WTC11 (cell line): ENCODE measurements around the gene RNF222.

ENCODE experiments used
- CBFB ChIP-seq: sonication (generic); formaldehyde crosslinking; IDR thresholded peaks from 2 replicates; pipeline ENCODE4 v1.8.1; 2022; ENCODE audit warnings: mild to moderate bottlenecking, low read depth, missing genetic modification reagents
- CREM ChIP-seq: sonication (generic); formaldehyde crosslinking; IDR thresholded peaks from 2 replicates; pipeline ENCODE4 v1.8.1; 2022; ENCODE audit warnings: mild to moderate bottlenecking, missing genetic modification reagents, moderate library complexity
- CTCF ChIP-seq: fragments of 200-600 bp; IDR thresholded peaks from 2 replicates; pipeline ENCODE4 v1.8.0; 2022; ENCODE audit warnings: antibody characterized with exemption
- FOXK1 ChIP-seq: sonication (generic); formaldehyde crosslinking; IDR thresholded peaks from 2 replicates; pipeline ENCODE4 v1.8.0; 2022; ENCODE audit warnings: mild to moderate bottlenecking, moderate library complexity, missing genetic modification reagents
- JUN ChIP-seq: sonication (generic); formaldehyde crosslinking; IDR thresholded peaks from 2 replicates; pipeline ENCODE4 v1.8.0; 2023; ENCODE audit warnings: mild to moderate bottlenecking, missing genetic modification reagents
- RELA ChIP-seq: sonication (generic); formaldehyde crosslinking; IDR thresholded peaks from 2 replicates; pipeline ENCODE4 v1.8.1; 2022; ENCODE audit warnings: missing genetic modification reagents, mild to moderate bottlenecking, borderline replicate concordance
- TCF7 ChIP-seq: sonication (generic); formaldehyde crosslinking; IDR thresholded peaks from 2 replicates; pipeline ENCODE4 v1.8.0; 2022; ENCODE audit warnings: mild to moderate bottlenecking, low read depth, missing genetic modification reagents, moderate library complexity
- TEAD4 ChIP-seq: sonication (generic); formaldehyde crosslinking; IDR thresholded peaks from 2 replicates; pipeline ENCODE4 v1.8.0; 2022; ENCODE audit warnings: mild to moderate bottlenecking, missing genetic modification reagents
- ZNF121 ChIP-seq: sonication (generic); formaldehyde crosslinking; IDR thresholded peaks from 2 replicates; pipeline ENCODE4 v1.8.0; 2023; ENCODE audit warnings: missing genetic modification reagents
- ZNF138 ChIP-seq: sonication (generic); formaldehyde crosslinking; conservative IDR thresholded peaks from 2 replicates; pipeline ENCODE4 v1.8.1; 2022; ENCODE audit warnings: mild to moderate bottlenecking, moderate library complexity, missing genetic modification reagents
- ZNF671 ChIP-seq: fragments of 250-450 bp; sonication (Bioruptor Pico); IDR thresholded peaks from 2 replicates; pipeline ENCODE4 v1.8.0; 2021; ENCODE audit warnings: mild to moderate bottlenecking

DNA sequence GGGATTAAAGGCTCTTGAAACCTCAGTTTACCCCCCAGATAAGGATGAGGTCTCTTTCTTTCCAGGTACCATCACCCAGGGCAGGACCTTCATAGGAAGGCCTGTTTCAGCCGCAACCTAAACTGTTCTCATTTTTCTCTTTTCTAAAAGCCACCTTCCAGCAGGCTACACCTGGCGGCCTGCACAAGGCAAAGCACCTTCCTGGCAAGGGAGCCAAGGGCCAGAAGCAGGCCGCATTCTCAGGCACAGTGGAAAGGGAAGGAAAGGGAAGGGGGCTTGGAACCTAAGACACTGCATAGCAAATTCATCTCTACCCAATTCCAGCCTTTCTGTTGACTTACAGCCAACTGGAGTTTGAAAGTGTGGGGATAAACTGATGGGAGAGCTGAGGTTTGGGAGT, 29.2 kb upstream of the RNF222 start:
- TF ChIP-seq CTCF (no peak), FOXK1 (no peak), TCF7 (CRISPR knock-in tag) (no peak), RELA (CRISPR knock-in tag) (no peak), CREM (CRISPR knock-in tag) (no peak), ZNF671 (CRISPR knock-in tag) (no peak), JUN (CRISPR knock-in tag) (no peak), CBFB (CRISPR knock-in tag) (no peak), ZNF121 (CRISPR knock-in tag) (no peak), TEAD4 (CRISPR knock-in tag) (no peak), ZNF138 (CRISPR knock-in tag) (no peak)
